Erythroblast (primary cell): ENCODE data around the gene TM9SF1.

Source experiments
- GATA1 ChIP-seq: IDR thresholded peaks from 2 replicates; pipeline ENCODE4 v1.6.1; 2011; ENCODE audit warnings: low read depth, mild to moderate bottlenecking, control low read depth, low read length, moderate library complexity
- POLR2A ChIP-seq: IDR thresholded peaks from 2 replicates; pipeline ENCODE4 v1.6.1; 2011; ENCODE audit warnings: mild to moderate bottlenecking, low read length

DNA sequence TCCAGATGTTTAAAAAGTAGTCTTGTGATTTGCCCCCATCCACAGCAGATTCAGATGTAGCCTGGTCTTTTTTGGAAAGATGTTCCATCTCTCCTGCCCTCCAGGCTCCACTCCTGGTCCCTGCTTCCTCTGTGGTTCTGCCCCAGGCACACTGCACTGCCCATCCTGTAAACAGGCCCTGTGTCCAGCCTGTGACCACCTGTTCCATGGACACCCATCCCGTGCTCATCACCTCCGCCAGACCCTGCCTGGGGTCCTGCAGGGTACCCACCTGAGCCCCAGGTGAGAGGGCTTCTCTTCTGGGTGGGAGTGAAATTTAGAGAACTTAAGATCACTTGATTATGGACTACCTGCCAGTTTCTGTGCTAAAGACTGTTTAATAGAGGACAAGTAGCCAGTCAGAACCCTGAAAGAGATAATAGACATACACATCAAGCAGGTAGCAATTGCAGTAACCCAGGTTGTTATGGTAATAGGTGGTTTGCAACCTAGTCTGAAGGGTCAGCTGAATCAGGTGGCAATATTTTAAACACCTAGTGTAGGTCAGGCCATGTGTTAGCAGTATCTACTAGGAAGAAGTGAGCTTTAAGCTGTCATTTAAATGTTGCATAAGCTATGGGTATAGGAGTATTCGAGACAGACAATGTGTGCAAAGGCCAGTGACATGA lies 45.8 kb downstream of the TM9SF1 start:
- TF ChIP-seq POLR2A (no peak), GATA1 (no peak)
